NCI-H82 (cell line): ENCODE results near the gene TNP2.

Source experiments
- DNase-seq: peaks from one replicate; lab custom pipeline; 2025; lab: John Stamatoyannopoulos, UW

The TNP2 gene

GRCh38 chr16:11276896-11277593 is 7.9 kb upstream of the TNP2 start:
- DNase-seq = no peak

GRCh38 chr16:11276143-11276895 is 7.2 kb upstream of the TNP2 start, which contains the start of gene PRM2:
Gene PRM2 (minus strand): TSS chr16:11276480. CDS start chr16:11276370, 110 bp downstream.
- no peak for DNase-seq

- DNase-seq = no peak
Measured at GRCh38 chr16:11274964-11275363, 5.8 kb upstream of the TNP2 start.

- DNase-seq = no peak
Measured at GRCh38 chr16:11273721-11274324, 4.7 kb upstream of the TNP2 start.

GRCh38 chr16:11272921-11273720 is 4.0 kb upstream of the TNP2 start, which contains the start of gene PRM3:
Gene PRM3 (minus strand): TSS chr16:11273629. CDS start chr16:11273595, 34 bp downstream.
- no peak for DNase-seq

GRCh38 chr16:11272484-11272883 is 3.4 kb upstream of the TNP2 start:
- no peak for DNase-seq

- DNase-seq = no peak
Measured at GRCh38 chr16:11271610-11272009, 2.5 kb upstream of the TNP2 start.

GRCh38 chr16:11270602-11271162 is 1.6 kb upstream of the TNP2 start:
- DNase-seq = no peak

- DNase-seq = no peak
Measured at GRCh38 chr16:11265124-11265523, 4.0 kb downstream of the TNP2 start.

GRCh38 chr16:11264155-11264832 is 4.8 kb downstream of the TNP2 start:
- no peak for DNase-seq

GRCh38 chr16:11263737-11264136 is 5.4 kb downstream of the TNP2 start:
- no peak for DNase-seq

- no peak for DNase-seq
Measured at GRCh38 chr16:11262915-11263314, 6.2 kb downstream of the TNP2 start.

GRCh38 chr16:11260596-11260966 is 8.5 kb downstream of the TNP2 start:
- no peak for DNase-seq

GRCh38 chr16:11259655-11260595 is 9.2 kb downstream of the TNP2 start:
- no peak for DNase-seq

- DNase-seq = no peak
Measured at GRCh38 chr16:11258553-11259492, 10.3 kb downstream of the TNP2 start.

GRCh38 chr16:11257131-11257938 is 11.8 kb downstream of the TNP2 start:
- DNase-seq = peak; percentile 86

- DNase-seq = peak; percentile 55
Measured at GRCh38 chr16:11256661-11257130, 12.4 kb downstream of the TNP2 start.
